ENCODE measurements around the gene SRC. TPM values are rescaled to one million over a fixed set of nuclear protein-coding genes. Genes with fewer than 3 reads are reported as not detected.

SRC gene
- total RNA-seq, 1 donor from 2014 or later: 25.1 TPM

DNA sequence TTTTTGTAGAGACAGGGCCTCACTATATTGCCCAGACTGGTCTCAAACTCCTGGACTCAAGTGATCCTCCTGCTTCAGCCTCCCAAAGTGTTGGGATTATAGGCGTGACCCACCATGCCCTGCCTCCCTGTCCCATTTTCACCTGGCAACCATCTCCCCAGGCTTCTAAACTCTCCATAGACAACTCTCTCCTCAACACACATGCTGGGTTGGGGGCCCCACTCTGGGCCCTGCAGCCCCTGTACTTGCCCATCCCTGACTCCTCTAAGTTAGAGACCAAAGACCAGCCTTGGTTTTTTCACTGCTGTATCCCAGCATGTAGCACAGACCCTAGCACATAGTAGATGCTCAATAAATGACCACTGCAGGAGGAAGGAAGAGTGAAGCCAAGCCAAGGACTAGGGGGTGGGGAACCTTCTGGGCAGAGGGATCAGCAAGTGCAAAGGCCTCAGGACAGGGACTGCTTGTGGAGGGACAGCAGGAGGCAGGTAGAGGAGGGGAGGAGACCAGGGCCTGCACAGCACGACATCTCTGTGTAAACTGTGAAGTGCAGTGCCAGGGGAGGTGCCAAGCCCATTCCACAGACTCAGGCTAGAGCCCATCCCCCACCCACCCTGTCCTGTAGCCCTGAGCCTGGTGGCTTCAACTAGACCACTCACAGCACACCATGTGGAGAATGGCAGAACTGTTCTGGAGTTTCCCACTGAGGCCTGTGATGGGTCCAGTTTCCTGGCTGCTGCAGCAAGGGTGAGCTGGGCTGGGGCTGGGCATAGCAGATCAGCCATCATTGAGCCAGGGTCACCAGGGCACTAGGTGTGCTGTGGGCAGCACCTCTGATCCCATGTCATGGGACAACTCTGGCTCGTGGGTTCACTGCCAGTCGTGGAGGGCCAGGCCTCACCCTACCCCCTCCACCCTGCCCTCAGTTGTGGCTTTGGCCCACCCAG is 3.4 kb upstream of the SRC start:
- no peak for DNase-seq (ENCODE audit: low spot score)
- Mint-ChIP-seq H3K4me1 (ENCODE audit: low read depth) (peaks cover 16% of the 10 kb centered on the region), H3K4me3 (ENCODE audit: unreplicated experiment) (no peak overlapping the region), H3K27me3 (ENCODE audit: low read depth) (no peaks in the 10 kb centered on the region), H3K36me3 (ENCODE audit: low read depth) (no peaks in the 10 kb centered on the region), H3K27ac (ENCODE audit: unreplicated experiment) (no peak overlapping the region), H3K9me3 (ENCODE audit: low read depth) (no peaks in the 10 kb centered on the region)
- TF ChIP-seq, protein P1, sequence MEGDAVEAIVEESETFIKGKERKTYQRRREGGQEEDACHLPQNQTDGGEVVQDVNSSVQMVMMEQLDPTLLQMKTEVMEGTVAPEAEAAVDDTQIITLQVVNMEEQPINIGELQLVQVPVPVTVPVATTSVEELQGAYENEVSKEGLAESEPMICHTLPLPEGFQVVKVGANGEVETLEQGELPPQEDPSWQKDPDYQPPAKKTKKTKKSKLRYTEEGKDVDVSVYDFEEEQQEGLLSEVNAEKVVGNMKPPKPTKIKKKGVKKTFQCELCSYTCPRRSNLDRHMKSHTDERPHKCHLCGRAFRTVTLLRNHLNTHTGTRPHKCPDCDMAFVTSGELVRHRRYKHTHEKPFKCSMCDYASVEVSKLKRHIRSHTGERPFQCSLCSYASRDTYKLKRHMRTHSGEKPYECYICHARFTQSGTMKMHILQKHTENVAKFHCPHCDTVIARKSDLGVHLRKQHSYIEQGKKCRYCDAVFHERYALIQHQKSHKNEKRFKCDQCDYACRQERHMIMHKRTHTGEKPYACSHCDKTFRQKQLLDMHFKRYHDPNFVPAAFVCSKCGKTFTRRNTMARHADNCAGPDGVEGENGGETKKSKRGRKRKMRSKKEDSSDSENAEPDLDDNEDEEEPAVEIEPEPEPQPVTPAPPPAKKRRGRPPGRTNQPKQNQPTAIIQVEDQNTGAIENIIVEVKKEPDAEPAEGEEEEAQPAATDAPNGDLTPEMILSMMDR (IDR thresholded peaks at IDR 0.05): peak; percentile 22

- H3K9me3 Mint-ChIP-seq (ENCODE audit: low read depth): no peaks in the 10 kb centered on the region
- no peaks in the 10 kb centered on the region for H3K36me3 Mint-ChIP-seq (ENCODE audit: low read depth)
- no peak for DNase-seq (ENCODE audit: low spot score)
- no peaks in the 10 kb centered on the region for H3K27me3 Mint-ChIP-seq (ENCODE audit: low read depth)
- H3K4me3 Mint-ChIP-seq (ENCODE audit: unreplicated experiment): no peak overlapping the region
- TF ChIP-seq, protein P1 (IDR thresholded peaks at IDR 0.05): no peak
- no peak overlapping the region for H3K27ac Mint-ChIP-seq (ENCODE audit: unreplicated experiment)
- H3K4me1 Mint-ChIP-seq (ENCODE audit: low read depth): peaks cover 23% of the 10 kb centered on the region
These were observed 2.5 kb upstream of the SRC start for GRCh38 chr20:37343212-37343993.

DNA sequence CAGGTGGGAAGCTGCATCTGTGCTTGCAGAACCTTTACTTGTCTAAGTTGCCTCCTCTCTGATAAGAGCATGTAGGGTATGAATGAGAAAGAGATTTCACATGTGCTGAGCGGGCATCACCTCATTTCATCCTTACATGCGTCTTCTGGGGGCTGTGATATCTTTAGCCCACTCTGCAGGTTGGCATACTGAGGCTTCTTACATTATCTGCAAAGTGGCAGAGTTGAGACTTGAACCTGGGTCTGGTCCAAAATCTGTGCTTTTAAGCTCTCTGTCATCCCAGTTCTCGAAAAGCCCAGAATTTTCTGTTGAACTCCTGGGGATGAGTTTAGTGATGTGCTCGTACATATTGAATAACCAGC is 2.0 kb upstream of the SRC start:
- Mint-ChIP-seq H3K9me3 (ENCODE audit: low read depth) (no peaks in the 10 kb centered on the region), H3K27ac (ENCODE audit: unreplicated experiment) (no peak overlapping the region), H3K4me3 (ENCODE audit: unreplicated experiment) (no peak overlapping the region)

DNA sequence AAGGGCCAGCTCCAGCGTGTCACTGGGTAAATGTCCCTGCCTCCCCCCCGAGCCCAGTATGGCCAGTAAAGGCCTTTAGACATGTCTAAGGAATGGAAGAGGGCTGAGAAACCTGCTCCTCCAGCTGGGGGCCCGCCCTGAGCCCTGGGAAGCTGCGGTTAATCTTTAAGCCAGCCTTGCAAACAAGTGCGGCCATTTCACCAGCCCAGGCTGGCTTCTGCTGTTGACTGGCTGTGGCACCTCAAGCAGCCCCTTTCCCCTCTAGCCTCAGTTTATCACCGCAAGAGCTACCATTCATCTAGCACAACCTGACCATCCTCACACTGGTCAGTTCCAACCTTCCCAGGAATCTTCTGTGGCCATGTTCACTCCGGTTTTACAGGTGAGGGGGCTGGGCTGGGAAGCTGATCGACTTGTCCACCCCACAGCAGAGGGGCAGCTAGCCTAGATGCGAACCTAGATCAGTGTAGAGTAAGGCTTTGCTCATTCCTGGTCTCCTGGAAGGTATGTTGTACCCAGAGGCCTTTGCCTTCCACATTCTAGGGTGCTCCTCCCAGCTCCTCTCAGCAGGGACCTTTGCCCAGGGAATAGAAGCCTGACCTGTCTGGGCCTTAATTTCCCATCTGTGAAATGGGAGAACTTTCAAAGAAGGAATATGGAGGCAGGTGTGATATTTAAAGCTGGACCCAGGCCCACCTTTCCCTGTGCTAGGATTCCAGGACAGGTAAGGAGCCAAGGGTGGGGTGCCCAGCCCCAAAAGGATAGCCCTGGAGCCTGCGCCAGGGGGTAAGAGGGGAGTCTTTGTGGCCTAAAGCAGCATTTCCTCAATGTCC is 1.2 kb upstream of the SRC start:
- H3K4me1 Mint-ChIP-seq (ENCODE audit: low read depth): peaks cover 27% of the 10 kb centered on the region
- TF ChIP-seq, protein P1 (IDR thresholded peaks at IDR 0.05): no peak
- peak overlapping the region; percentile 45 for H3K27ac Mint-ChIP-seq (ENCODE audit: unreplicated experiment)
- H3K9me3 Mint-ChIP-seq (ENCODE audit: low read depth): no peaks in the 10 kb centered on the region
- peak; percentile 19 for DNase-seq (ENCODE audit: low spot score)
- no peaks in the 10 kb centered on the region for H3K27me3 Mint-ChIP-seq (ENCODE audit: low read depth)
- H3K36me3 Mint-ChIP-seq (ENCODE audit: low read depth): no peaks in the 10 kb centered on the region
- H3K4me3 Mint-ChIP-seq (ENCODE audit: unreplicated experiment): peak overlapping the region; percentile 66

More for the DNA sequence above, 2.0 kb upstream of the SRC start:
- DNase-seq (ENCODE audit: low spot score): no peak
- Mint-ChIP-seq H3K36me3 (ENCODE audit: low read depth) (no peaks in the 10 kb centered on the region), H3K4me1 (ENCODE audit: low read depth) (peaks cover 23% of the 10 kb centered on the region), H3K27me3 (ENCODE audit: low read depth) (no peaks in the 10 kb centered on the region)
- TF ChIP-seq, protein P1 (IDR thresholded peaks at IDR 0.05): no peak

DNA sequence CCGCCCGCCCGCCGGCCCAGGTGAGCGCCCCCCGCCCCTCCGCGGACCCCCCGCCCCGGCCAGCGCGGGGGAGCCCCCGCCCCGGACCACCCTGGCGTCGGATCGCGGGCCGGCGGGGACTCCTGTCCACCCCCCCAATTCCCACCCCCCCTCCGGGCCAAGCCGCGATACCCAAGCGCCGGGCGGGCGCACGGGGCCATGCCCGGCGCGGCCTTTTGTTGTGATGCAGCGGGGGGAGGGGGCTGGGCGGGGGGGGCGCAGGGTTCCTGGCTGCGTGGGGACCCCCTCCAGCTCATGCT is 245 bp downstream of the SRC start:
- no peaks in the 10 kb centered on the region for H3K9me3 Mint-ChIP-seq (ENCODE audit: low read depth)
- H3K4me3 Mint-ChIP-seq (ENCODE audit: unreplicated experiment): peak overlapping the region; percentile 66
- H3K36me3 Mint-ChIP-seq (ENCODE audit: low read depth): no peaks in the 10 kb centered on the region
- peaks cover 27% of the 10 kb centered on the region for H3K4me1 Mint-ChIP-seq (ENCODE audit: low read depth)
- H3K27me3 Mint-ChIP-seq (ENCODE audit: low read depth): no peaks in the 10 kb centered on the region
- no peak overlapping the region for H3K27ac Mint-ChIP-seq (ENCODE audit: unreplicated experiment)
- DNase-seq (ENCODE audit: low spot score): no peak
- TF ChIP-seq, protein P1 (IDR thresholded peaks at IDR 0.05): no peak

Data from chondrocyte (in vitro differentiated cells).